HepG2 (cell line): ENCODE data around the gene SPATA21. TPM values are rescaled to one million over a fixed set of nuclear protein-coding genes. Genes with fewer than 3 reads are reported as not detected.
A peak's percentile ranks its signal among the peaks of the same experiment; 100 is the strongest.

ENCODE experiments used
- CREB1 ChIP-seq, 2 experiments: fragments of 450-650 bp in 1 of 2; IDR thresholded peaks; 2 replicates each; pipeline ENCODE4 v1.6.1; 2016 to 2017; ENCODE audit warnings: control low read depth in 1 of 2, mild to moderate bottlenecking in 1 of 2, missing compliant biosample characterization in 1 of 2, missing genetic modification characterization in 1 of 2
- polyA plus RNA-seq, 8 experiments: library from polyadenylated mRNA; depleted of rRNA in 3 of 8; stranded (reverse) in 7 of 8; unstranded in 1 of 8; fragments of >200 nt; fragmentation: Illumina TruSeq in 4 of 8; extraction: Trizol in 4 of 8; gene quantifications; 2 replicates each; pipeline versions ENCODE4 v1.2.1 to v1.2.3, GENCODE V29; 2011 to 2016; ENCODE audit warnings: low read depth in 4 of 8, missing spikeins in 1 of 8, mixed read lengths in 1 of 8; ENCODE audit not compliant: insufficient read depth in 1 of 8
- total RNA-seq, 5 experiments: library from RNA; depleted of rRNA; stranded (reverse); fragments of >200 nt; fragmentation: Illumina TruSeq; extraction: Trizol; gene quantifications; 2 replicates each; pipeline ENCODE4 v1.2.3, GENCODE V29; 2016; ENCODE audit warnings: low read depth in 1 of 5

Gene SPATA21
- total and polyA plus RNA-seq, 2 of the 13 experiments (the other 11 are each of a cell fraction or from before 2014, with no cell fraction given) = 0.80 to 1.4 TPM

DNA sequence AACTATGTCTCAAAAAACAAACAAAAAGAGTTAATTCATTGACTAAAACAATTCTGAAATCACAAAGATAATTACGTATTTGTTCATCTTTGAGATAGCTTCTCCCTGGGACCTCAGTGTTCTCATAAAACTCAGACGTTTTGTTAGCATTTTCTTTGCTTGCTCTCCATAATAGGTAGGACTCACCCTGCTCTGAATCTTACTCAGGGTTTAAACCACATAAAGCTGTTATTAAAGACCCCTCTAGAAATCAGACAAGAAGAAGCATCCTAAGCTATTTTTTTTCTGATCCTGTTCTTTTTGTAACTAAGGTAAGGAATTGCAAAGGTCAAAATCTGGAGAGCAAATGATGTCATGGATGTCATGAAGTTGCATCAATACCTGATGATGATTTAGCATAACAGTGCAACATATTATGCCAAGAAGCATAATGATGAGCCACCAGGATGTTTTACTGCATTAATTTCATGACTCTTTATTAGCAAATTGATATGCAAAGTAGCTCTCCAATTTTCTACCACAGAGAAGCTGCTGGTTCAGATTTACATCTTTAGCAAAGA, 87.3 kb downstream of the SPATA21 start (continued):
- TF ChIP-seq CREB1 (IDR thresholded peaks at IDR 0.05) = 0 out of 2 replicates have a peak, but pooled peaks have one; percentile 17
- no peak for TF ChIP-seq CREB1 (CRISPR knock-in tag; IDR thresholded peaks at IDR 0.05)
- TF ChIP-seq, all 625 proteins: peak for 2

Other genes with a start within 250 kb of the SPATA21 start
- gene ARHGEF19, start 224.8 kb downstream of the SPATA21 start, total RNA-seq (2016; rRNA removed; fragmentation: Illumina TruSeq; extraction: Trizol) = 1.8 and 2.0 TPM in 2 replicates
- 1.7 and 2.2 TPM in 2 replicates for gene ARHGEF19, start 224.8 kb downstream of the SPATA21 start, polyA plus RNA-seq (2011; rRNA removed)
- gene CPLANE2, start 200.2 kb downstream of the SPATA21 start, total RNA-seq (2016; rRNA removed; fragmentation: Illumina TruSeq; extraction: Trizol) = 0.98 and 1.6 TPM in 2 replicates
- 0.27 and 0.29 TPM in 2 replicates for gene CPLANE2, start 200.2 kb downstream of the SPATA21 start, polyA plus RNA-seq (2011; rRNA removed)
- 7.6 and 9.0 TPM in 2 replicates for gene FBXO42, start 84.9 kb downstream of the SPATA21 start, total RNA-seq (2016; rRNA removed; fragmentation: Illumina TruSeq; extraction: Trizol)
- gene FBXO42, start 84.9 kb downstream of the SPATA21 start, polyA plus RNA-seq (2011; rRNA removed) = 17.2 and 17.5 TPM in 2 replicates
- gene SZRD1, start 70.2 kb downstream of the SPATA21 start, total RNA-seq (2016; rRNA removed; fragmentation: Illumina TruSeq; extraction: Trizol) = 28.5 and 38.6 TPM in 2 replicates
- 41.4 and 49.1 TPM in 2 replicates for gene SZRD1, start 70.2 kb downstream of the SPATA21 start, polyA plus RNA-seq (2011; rRNA removed)
- gene NECAP2, start 3.3 kb upstream of the SPATA21 start, total RNA-seq (2016; rRNA removed; fragmentation: Illumina TruSeq; extraction: Trizol) = 52.3 and 62.6 TPM in 2 replicates
- 38.5 and 41.0 TPM in 2 replicates for gene NECAP2, start 3.3 kb upstream of the SPATA21 start, polyA plus RNA-seq (2011; rRNA removed)
- gene RNU1-1, start 76.9 kb upstream of the SPATA21 start, total RNA-seq (2016; rRNA removed; fragmentation: Illumina TruSeq; extraction: Trizol) = 859 and 11,018 TPM in 2 replicates
- under 0.01 TPM in 2 replicates for gene RNU1-1, start 76.9 kb upstream of the SPATA21 start, polyA plus RNA-seq (2011; rRNA removed)
- gene NBPF1, start 176.1 kb upstream of the SPATA21 start, total RNA-seq (2016; rRNA removed; fragmentation: Illumina TruSeq; extraction: Trizol) = 35.6 and 36.2 TPM in 2 replicates
- 30.3 and 38.8 TPM in 2 replicates for gene NBPF1, start 176.1 kb upstream of the SPATA21 start, polyA plus RNA-seq (2011; rRNA removed)
- gene RNU1-3, start 229.5 kb upstream of the SPATA21 start, total RNA-seq (2016; rRNA removed; fragmentation: Illumina TruSeq; extraction: Trizol) = 859 and 11,018 TPM in 2 replicates
- gene RNU1-3, start 229.5 kb upstream of the SPATA21 start, polyA plus RNA-seq (2011; rRNA removed) = under 0.01 TPM in 2 replicates